Loucy (cell line): Measurements from ENCODE around the gene LRRC10B.

Experiments used
- H2AFZ ChIP-seq: fragments of 200-600 bp; sonication (generic); 2 replicates; pipeline ENCODE4 v1.6.0; 2016; ENCODE audit warnings: antibody characterized with exemption, mild to moderate bottlenecking, low read length, moderate library complexity
- H3F3A ChIP-seq: fragments of 200-600 bp; 2 replicates; pipeline ENCODE4 v1.6.0; 2016; ENCODE audit warnings: antibody characterized with exemption, low read depth, mild to moderate bottlenecking
- H3K27me3 ChIP-seq: fragments of 200-600 bp; sonication (generic); 2 replicates; pipeline ENCODE4 v1.6.1; 2014; ENCODE audit warnings: low read length, mild to moderate bottlenecking; ENCODE audit not compliant: insufficient read depth, poor library complexity, severe bottlenecking
- H3K36me3 ChIP-seq: fragments of 200-600 bp; sonication (generic); 2 replicates; pipeline ENCODE4 v1.6.1; 2016; ENCODE audit warnings: low read length; ENCODE audit not compliant: insufficient read depth
- H3K4me1 ChIP-seq: fragments of 200-600 bp; sonication (generic); 2 replicates; pipeline ENCODE4 v1.5.1; 2014; ENCODE audit warnings: low read length, mild to moderate bottlenecking; ENCODE audit not compliant: insufficient read depth, poor library complexity, severe bottlenecking
- H3K4me2 ChIP-seq: fragments of 200-600 bp; sonication (generic); 2 replicates; pipeline ENCODE4 v1.6.0; 2014; ENCODE audit warnings: antibody characterized with exemption, low read length, low read depth, mild to moderate bottlenecking; ENCODE audit not compliant: poor library complexity, severe bottlenecking
- H3K4me3 ChIP-seq: fragments of 200-600 bp; sonication (generic); 2 replicates; pipeline ENCODE4 v1.5.1; 2014; ENCODE audit warnings: low read length, mild to moderate bottlenecking, mixed read lengths; ENCODE audit not compliant: poor library complexity, severe bottlenecking
- H3K79me2 ChIP-seq: fragments of 200-600 bp; sonication (generic); 2 replicates; pipeline ENCODE4 v1.6.1; 2014; ENCODE audit warnings: low read length; ENCODE audit not compliant: insufficient read depth
- H3K9ac ChIP-seq: fragments of 200-600 bp; sonication (generic); 2 replicates; pipeline ENCODE4 v1.6.0; 2014; ENCODE audit warnings: mild to moderate bottlenecking, low read depth, low read length, moderate library complexity; ENCODE audit not compliant: poor library complexity, severe bottlenecking
- H3K9me2 ChIP-seq: fragments of 200-600 bp; sonication (generic); replicated peaks from 2 replicates; pipeline ENCODE4 v1.6.1; 2016; ENCODE audit warnings: low read depth, low read length, mixed read lengths
- H3K9me3 ChIP-seq: fragments of 200-600 bp; sonication (generic); 2 replicates; pipeline ENCODE4 v1.6.1; 2014; ENCODE audit warnings: mild to moderate bottlenecking, antibody characterized with exemption, low read length, low read depth; ENCODE audit not compliant: insufficient read depth
- H4K20me1 ChIP-seq: fragments of 200-600 bp; sonication (generic); 2 replicates; pipeline ENCODE4 v1.6.0; 2014; ENCODE audit warnings: antibody characterized with exemption, low read length, mild to moderate bottlenecking; ENCODE audit not compliant: insufficient read depth, poor library complexity, severe bottlenecking
- EZH2phosphoT487 ChIP-seq: fragments of 200-600 bp; IDR thresholded peaks from 2 replicates; pipeline ENCODE4 v1.6.1; 2018; ENCODE audit warnings: antibody characterized with exemption, mild to moderate bottlenecking, moderate library complexity, borderline replicate concordance
- TF ChIP-seq, protein P1 (sequence below): fragments of 200-600 bp; sonication (generic); conservative IDR thresholded peaks from 2 replicates; pipeline ENCODE4 v1.5.1; 2014; ENCODE audit warnings: mild to moderate bottlenecking, antibody characterized with exemption, low read length

Gene LRRC10B

DNA sequence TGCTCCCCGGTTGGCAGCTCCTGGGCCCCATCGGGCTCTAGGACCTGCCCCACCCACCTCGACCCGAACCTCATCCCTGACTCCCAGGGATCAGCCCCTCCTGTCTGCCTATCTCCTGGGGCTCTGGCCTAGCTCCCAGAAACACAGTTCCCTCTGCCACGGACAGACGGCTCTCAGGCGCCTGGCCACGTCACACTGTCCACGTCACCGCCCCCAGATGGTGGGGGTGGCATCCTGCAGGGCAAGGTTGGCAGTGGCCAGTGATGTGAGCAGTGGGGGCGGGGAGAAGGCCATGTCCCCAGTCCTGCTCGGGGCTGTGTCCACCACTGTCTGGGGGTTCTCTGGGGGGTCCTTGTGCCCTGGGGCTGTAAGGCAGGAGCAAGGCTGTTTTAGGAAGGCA is 43.1 kb downstream of the LRRC10B start:
- Histone ChIP-seq H4K20me1 (no peaks in the 10 kb centered on the region), H2AFZ (no peak overlapping the region), H3K27me3 (no peaks in the 10 kb centered on the region), H3K4me3 (no peak overlapping the region), H3K9me3 (no peaks in the 10 kb centered on the region), H3K9me2 (no peaks in the 10 kb centered on the region), H3K4me2 (no peak overlapping the region), H3K4me1 (no peaks in the 10 kb centered on the region), H3F3A (no peaks in the 10 kb centered on the region), H3K36me3 (no peaks in the 10 kb centered on the region), H3K79me2 (no peaks in the 10 kb centered on the region), H3K9ac (no peak overlapping the region)
- no peak for TF ChIP-seq EZH2phosphoT487
- TF ChIP-seq, protein P1, sequence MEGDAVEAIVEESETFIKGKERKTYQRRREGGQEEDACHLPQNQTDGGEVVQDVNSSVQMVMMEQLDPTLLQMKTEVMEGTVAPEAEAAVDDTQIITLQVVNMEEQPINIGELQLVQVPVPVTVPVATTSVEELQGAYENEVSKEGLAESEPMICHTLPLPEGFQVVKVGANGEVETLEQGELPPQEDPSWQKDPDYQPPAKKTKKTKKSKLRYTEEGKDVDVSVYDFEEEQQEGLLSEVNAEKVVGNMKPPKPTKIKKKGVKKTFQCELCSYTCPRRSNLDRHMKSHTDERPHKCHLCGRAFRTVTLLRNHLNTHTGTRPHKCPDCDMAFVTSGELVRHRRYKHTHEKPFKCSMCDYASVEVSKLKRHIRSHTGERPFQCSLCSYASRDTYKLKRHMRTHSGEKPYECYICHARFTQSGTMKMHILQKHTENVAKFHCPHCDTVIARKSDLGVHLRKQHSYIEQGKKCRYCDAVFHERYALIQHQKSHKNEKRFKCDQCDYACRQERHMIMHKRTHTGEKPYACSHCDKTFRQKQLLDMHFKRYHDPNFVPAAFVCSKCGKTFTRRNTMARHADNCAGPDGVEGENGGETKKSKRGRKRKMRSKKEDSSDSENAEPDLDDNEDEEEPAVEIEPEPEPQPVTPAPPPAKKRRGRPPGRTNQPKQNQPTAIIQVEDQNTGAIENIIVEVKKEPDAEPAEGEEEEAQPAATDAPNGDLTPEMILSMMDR: no peak

DNA sequence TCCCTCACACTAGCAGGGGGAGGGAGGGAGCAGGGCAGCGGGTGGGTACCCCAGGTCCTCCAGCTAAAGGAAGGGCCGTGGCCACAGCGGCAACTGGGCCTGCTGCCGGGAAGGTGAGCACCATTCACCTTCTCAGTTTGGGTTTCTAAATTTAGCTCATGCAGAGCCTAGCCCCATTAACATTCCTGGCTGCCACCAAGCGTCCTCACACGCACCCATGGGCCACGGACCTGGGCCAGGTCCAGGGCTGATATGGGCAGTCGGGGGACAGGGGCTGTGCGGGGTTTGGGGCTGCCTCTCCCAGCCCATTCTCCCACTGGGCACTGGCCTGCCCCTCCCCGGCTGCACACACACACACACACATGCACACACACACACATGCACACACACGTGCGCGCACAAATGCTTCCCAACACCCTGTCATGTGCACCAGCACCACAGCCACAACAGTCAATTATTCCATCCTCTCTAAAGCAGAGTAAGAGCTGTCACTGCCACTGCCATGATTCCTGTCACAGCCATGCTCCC is 43.6 kb downstream of the LRRC10B start:
- H3F3A ChIP-seq: no peaks in the 10 kb centered on the region
- H3K4me1 ChIP-seq: no peaks in the 10 kb centered on the region
- H3K79me2 ChIP-seq: no peaks in the 10 kb centered on the region
- no peak overlapping the region for H3K9ac ChIP-seq
- TF ChIP-seq, protein P1: no peak
- no peak for TF ChIP-seq EZH2phosphoT487
- no peak overlapping the region for H3K4me3 ChIP-seq
- no peaks in the 10 kb centered on the region for H3K9me3 ChIP-seq
- no peaks in the 10 kb centered on the region for H4K20me1 ChIP-seq
- H3K27me3 ChIP-seq: no peaks in the 10 kb centered on the region
- H3K36me3 ChIP-seq: no peaks in the 10 kb centered on the region
- no peak overlapping the region for H2AFZ ChIP-seq
- no peak overlapping the region for H3K4me2 ChIP-seq
- no peaks in the 10 kb centered on the region for H3K9me2 ChIP-seq

DNA sequence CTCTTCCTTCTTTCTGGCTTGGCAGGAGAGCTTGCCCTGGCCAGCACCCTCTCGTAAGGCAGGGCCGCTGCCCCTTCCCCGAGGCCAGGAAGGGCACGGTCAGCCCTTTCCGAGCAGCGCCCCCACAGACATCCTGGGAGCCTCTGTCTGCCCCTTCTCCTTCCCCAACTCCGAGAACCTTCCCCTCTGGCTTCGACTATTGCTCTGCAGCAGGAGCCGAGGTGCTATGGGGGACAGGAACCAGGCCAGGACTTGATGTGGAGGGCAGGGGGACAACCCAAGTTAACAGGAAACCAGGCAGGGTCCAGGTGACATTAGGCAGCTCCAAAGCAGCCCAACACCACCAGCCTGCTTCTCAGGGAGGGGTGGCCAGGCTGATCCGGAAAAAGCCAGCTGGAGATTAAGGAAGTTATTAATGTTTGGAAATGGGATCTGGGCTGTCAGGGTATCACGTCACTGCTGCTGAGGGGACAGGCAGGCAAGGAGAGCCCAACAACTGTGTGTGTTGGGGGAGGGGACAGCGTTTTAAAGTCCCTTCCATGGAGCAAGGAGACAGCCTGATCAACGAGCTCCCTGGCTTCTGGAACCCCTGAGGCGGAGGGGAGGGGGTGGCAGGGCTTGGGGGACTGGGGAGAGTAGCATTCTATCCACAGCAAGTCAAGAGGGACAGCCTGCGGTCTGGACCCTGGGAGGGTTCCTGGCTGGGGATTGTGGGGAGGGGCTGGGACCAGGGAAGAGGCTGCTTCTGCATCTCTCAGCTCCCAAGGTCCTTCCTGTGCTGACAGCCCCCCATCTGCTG is 45.0 kb downstream of the LRRC10B start:
- no peaks in the 10 kb centered on the region for H3K27me3 ChIP-seq
- H2AFZ ChIP-seq: no peak overlapping the region
- H3K9me2 ChIP-seq: no peaks in the 10 kb centered on the region
- no peak for TF ChIP-seq EZH2phosphoT487
- TF ChIP-seq, protein P1: no peak
- no peaks in the 10 kb centered on the region for H3K36me3 ChIP-seq
- no peak overlapping the region for H3K4me3 ChIP-seq
- H3K9me3 ChIP-seq: no peaks in the 10 kb centered on the region
- no peaks in the 10 kb centered on the region for H3K4me1 ChIP-seq
- H3K9ac ChIP-seq: no peak overlapping the region
- H3K4me2 ChIP-seq: no peak overlapping the region
- H3K79me2 ChIP-seq: no peaks in the 10 kb centered on the region
- H3F3A ChIP-seq: no peaks in the 10 kb centered on the region
- no peaks in the 10 kb centered on the region for H4K20me1 ChIP-seq
